GM23338 (cell line): ENCODE data around the gene GMNC.

Experiments
- CREB1 ChIP-seq: fragments of 250-450 bp; sonication (Bioruptor Pico); IDR thresholded peaks from 2 replicates; pipeline ENCODE4 v1.5.0; 2020; ENCODE audit warnings: low read depth, mild to moderate bottlenecking, moderate library complexity
- CTCF ChIP-seq, 2 experiments: fragments of 200-600 bp in 1 of 2; sonication (generic) in 1 of 2; conservative IDR thresholded peaks; 2 replicates each; pipeline versions ENCODE4 v1.5.1 to v1.6.1; 2016 to 2017; ENCODE audit warnings: antibody characterized with exemption in 2 of 2, low read depth in 2 of 2, mild to moderate bottlenecking in 2 of 2, moderate library complexity in 1 of 2
- ETS1 ChIP-seq: IDR thresholded peaks from 2 replicates; pipeline ENCODE4 v1.6.1; 2016; ENCODE audit warnings: antibody characterized with exemption
- EZH2 ChIP-seq: fragments of 200-600 bp; sonication (generic); IDR thresholded peaks from one replicate; pipeline ENCODE4 v1.8.0; 2017; ENCODE audit warnings: antibody characterized with exemption, mild to moderate bottlenecking, low read depth; ENCODE audit not compliant: unreplicated experiment
- EZH2phosphoT487 ChIP-seq: fragments of 200-600 bp; sonication (generic); IDR thresholded peaks from one replicate; pipeline ENCODE4 v1.8.1; 2018; ENCODE audit warnings: antibody characterized with exemption; ENCODE audit not compliant: unreplicated experiment
- JUNB ChIP-seq: IDR thresholded peaks from one replicate; pipeline ENCODE4 v1.6.1; 2016; ENCODE audit warnings: antibody characterized with exemption; ENCODE audit not compliant: unreplicated experiment
- NANOG ChIP-seq: IDR thresholded peaks from 2 replicates; pipeline ENCODE4 v1.6.1; 2016; ENCODE audit warnings: antibody characterized with exemption, borderline replicate concordance
- POLR2AphosphoS5 ChIP-seq: IDR thresholded peaks from 2 replicates; pipeline ENCODE4 v1.6.1; 2016; ENCODE audit warnings: antibody characterized with exemption, low read depth
- ZNF114 ChIP-seq: fragments of 250-450 bp; sonication (Bioruptor Pico); IDR thresholded peaks from 2 replicates; pipeline ENCODE4 v1.5.0; 2020; ENCODE audit warnings: mild to moderate bottlenecking, moderate library complexity
- TF ChIP-seq, protein P1 (sequence below): IDR thresholded peaks from one replicate; pipeline ENCODE4 v1.6.1; 2018; ENCODE audit warnings: antibody characterized with exemption; ENCODE audit not compliant: unreplicated experiment

DNA sequence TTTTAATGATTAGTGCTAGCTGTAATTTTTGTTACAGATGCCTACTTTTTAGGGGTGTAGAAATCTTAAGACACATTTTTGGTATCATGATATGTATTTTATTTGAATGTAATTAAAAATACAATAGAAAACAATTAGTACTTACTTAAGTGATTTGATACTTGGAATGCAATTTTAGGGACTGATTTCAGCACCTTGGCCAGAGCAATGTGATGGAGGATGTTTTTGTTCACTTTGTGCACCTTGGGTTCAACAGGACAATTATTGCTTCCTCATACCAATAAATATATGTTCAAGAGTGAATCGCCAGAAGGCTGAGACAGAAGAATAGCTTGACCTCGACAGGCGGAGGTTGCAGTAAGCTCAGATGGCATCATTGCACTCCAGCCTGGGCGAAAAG lies 22.3 kb downstream of the GMNC start:
- no peak for TF ChIP-seq CTCF (conservative IDR thresholded peaks at IDR 0.05; ENCODE audit: low read depth in 2 of 2)
- TF ChIP-seq EZH2: no peak
- TF ChIP-seq CREB1 (CRISPR knock-in tag): no peak
- TF ChIP-seq, protein P1, sequence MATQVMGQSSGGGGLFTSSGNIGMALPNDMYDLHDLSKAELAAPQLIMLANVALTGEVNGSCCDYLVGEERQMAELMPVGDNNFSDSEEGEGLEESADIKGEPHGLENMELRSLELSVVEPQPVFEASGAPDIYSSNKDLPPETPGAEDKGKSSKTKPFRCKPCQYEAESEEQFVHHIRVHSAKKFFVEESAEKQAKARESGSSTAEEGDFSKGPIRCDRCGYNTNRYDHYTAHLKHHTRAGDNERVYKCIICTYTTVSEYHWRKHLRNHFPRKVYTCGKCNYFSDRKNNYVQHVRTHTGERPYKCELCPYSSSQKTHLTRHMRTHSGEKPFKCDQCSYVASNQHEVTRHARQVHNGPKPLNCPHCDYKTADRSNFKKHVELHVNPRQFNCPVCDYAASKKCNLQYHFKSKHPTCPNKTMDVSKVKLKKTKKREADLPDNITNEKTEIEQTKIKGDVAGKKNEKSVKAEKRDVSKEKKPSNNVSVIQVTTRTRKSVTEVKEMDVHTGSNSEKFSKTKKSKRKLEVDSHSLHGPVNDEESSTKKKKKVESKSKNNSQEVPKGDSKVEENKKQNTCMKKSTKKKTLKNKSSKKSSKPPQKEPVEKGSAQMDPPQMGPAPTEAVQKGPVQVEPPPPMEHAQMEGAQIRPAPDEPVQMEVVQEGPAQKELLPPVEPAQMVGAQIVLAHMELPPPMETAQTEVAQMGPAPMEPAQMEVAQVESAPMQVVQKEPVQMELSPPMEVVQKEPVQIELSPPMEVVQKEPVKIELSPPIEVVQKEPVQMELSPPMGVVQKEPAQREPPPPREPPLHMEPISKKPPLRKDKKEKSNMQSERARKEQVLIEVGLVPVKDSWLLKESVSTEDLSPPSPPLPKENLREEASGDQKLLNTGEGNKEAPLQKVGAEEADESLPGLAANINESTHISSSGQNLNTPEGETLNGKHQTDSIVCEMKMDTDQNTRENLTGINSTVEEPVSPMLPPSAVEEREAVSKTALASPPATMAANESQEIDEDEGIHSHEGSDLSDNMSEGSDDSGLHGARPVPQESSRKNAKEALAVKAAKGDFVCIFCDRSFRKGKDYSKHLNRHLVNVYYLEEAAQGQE: peak; percentile 75
- TF ChIP-seq EZH2phosphoT487: no peak
- TF ChIP-seq NANOG: no peak
- no peak for TF ChIP-seq POLR2AphosphoS5
- TF ChIP-seq ZNF114 (CRISPR knock-in tag): no peak
- no peak for TF ChIP-seq JUNB
- TF ChIP-seq ETS1: no peak
